HCT116 (cell line): ENCODE results near the gene RNF126. TPM values are rescaled to one million over a fixed set of nuclear protein-coding genes. Genes with fewer than 3 reads are reported as not detected.

Experiments
- ATAC-seq: fragments of 200-7000 bp; cut with Tn5 transposase; 2 replicates; pipeline ENCODE4 v1.9.1; 2020; ENCODE audit warnings: mild to moderate bottlenecking, moderate library complexity
- BruUV-seq: library from RNA; stranded (reverse); fragments of 400-500 nt; replicated peaks from 2 replicates; lab custom pipeline; 2021; lab: Mats Ljungman, UMichigan
- CTCF ChIA-PET: fragments of 300-600 bp; sonication (Branson Sonifier 250); formaldehyde crosslinking; loops from one replicate; lab custom pipeline; 2021; ENCODE audit warnings: antibody characterized with exemption; lab: Charles Lee
- POLR2A ChIA-PET: fragments of 300-600, 350-600 bp; sonication (Branson Sonifier 250); formaldehyde crosslinking; loops from one replicate; lab custom pipeline; 2021; ENCODE audit warnings: antibody characterized with exemption; lab: Charles Lee
- RAD21 ChIA-PET, 2 experiments: fragments of 300-600 bp; sonication (Branson Sonifier 250); formaldehyde crosslinking; loops; one replicate each; lab custom pipeline; 2023; ENCODE audit warnings: low total read pairs in 2 of 2; ENCODE audit not compliant: uncharacterized antibody in 2 of 2, unreplicated experiment in 2 of 2, low non-redundant PET in 1 of 2; lab: Charles Lee
- DNase-seq: peaks from one replicate; pipeline ENCODE4 v3.0.0-alpha.2; 2010; ENCODE audit warnings: low read depth, low spot score
- H2AFZ ChIP-seq: fragments of 200-600 bp; shearing (Covaris generic), sonication (generic); 2 replicates; pipeline ENCODE4 v1.6.1; 2017; ENCODE audit warnings: low read depth, mixed run types, mixed read lengths, antibody characterized with exemption, low read length; ENCODE audit not compliant: poor library complexity, severe bottlenecking
- H3K27ac ChIP-seq: 2 replicates; pipeline ENCODE4 v1.5.1; 2012; ENCODE audit warnings: low read depth, low read length
- H3K27me3 ChIP-seq: fragments of 200-600 bp; sonication (generic); 2 replicates; pipeline ENCODE4 v1.6.1; 2016; ENCODE audit warnings: mixed run types, low read length, mixed read lengths; ENCODE audit not compliant: insufficient read depth
- H3K36me3 ChIP-seq, 2 experiments: fragments of 200-500 bp in 1 of 2; fragments of 200-600 bp in 1 of 2; sonication (Bioruptor generic) in 1 of 2; sonication (generic) in 1 of 2; 2 replicates each; pipeline versions ENCODE4 v1.5.1 to v1.6.1; 2014 to 2016; ENCODE audit warnings: low read length in 2 of 2, inconsistent platforms in 1 of 2, mixed read lengths in 1 of 2, mixed run types in 1 of 2; ENCODE audit not compliant: insufficient read depth in 2 of 2, control insufficient read depth in 1 of 2
- H3K4me1 ChIP-seq, 2 experiments: fragments of 200-600 bp in 1 of 2; sonication (generic) in 1 of 2; 2 replicates each; pipeline versions ENCODE4 v1.5.1 to v1.6.1; 2012 to 2017; ENCODE audit warnings: low read length in 2 of 2, inconsistent platforms in 1 of 2, mild to moderate bottlenecking in 1 of 2, mixed read lengths in 1 of 2, mixed run types in 1 of 2, moderate library complexity in 1 of 2; ENCODE audit not compliant: insufficient read depth in 2 of 2, control insufficient read depth in 1 of 2
- H3K4me2 ChIP-seq: fragments of 200-600 bp; sonication (generic); 2 replicates; pipeline ENCODE4 v1.6.1; 2017; ENCODE audit warnings: mixed run types, low read length, mixed read lengths
- H3K4me3 ChIP-seq, 2 experiments: fragments of 200-600 bp in 1 of 2; sonication (generic) in 1 of 2; replicated peaks in 1 of 2; 2 replicates each; pipeline ENCODE4 v1.5.1; 2011 to 2016; ENCODE audit warnings: low read length in 2 of 2, control low read depth in 1 of 2, low read depth in 1 of 2, mild to moderate bottlenecking in 1 of 2, mixed read lengths in 1 of 2, mixed run types in 1 of 2
- H3K79me2 ChIP-seq: fragments of 200-600 bp; sonication (generic); 2 replicates; pipeline ENCODE4 v1.6.1; 2017; ENCODE audit warnings: mild to moderate bottlenecking, mixed run types, low read length, moderate library complexity, mixed read lengths; ENCODE audit not compliant: insufficient read depth
- H3K9ac ChIP-seq: fragments of 200-600 bp; sonication (generic); 2 replicates; pipeline ENCODE4 v1.6.1; 2016; ENCODE audit warnings: low read length, mixed read lengths
- H3K9me2 ChIP-seq: fragments of 200-600 bp; sonication (generic), shearing (Covaris generic); 2 replicates; pipeline ENCODE4 v1.6.1; 2017; ENCODE audit warnings: mixed run types, mild to moderate bottlenecking, moderate library complexity; ENCODE audit not compliant: insufficient read depth
- H3K9me3 ChIP-seq, 2 experiments: fragments of 200-500 bp in 1 of 2; fragments of 200-600 bp in 1 of 2; sonication (Bioruptor generic) in 1 of 2; sonication (generic) in 1 of 2; 2 replicates each; pipeline ENCODE4 v1.6.1; 2014 to 2017; ENCODE audit warnings: low read length in 2 of 2, mixed read lengths in 2 of 2, inconsistent platforms in 1 of 2, low read depth in 1 of 2, mild to moderate bottlenecking in 1 of 2, mixed run types in 1 of 2, moderate library complexity in 1 of 2; ENCODE audit not compliant: control insufficient read depth in 1 of 2, insufficient read depth in 1 of 2
- H4K20me1 ChIP-seq: fragments of 200-600 bp; sonication (generic), shearing (Covaris generic); 2 replicates; pipeline ENCODE4 v1.6.1; 2017; ENCODE audit warnings: mixed run types, mild to moderate bottlenecking, moderate library complexity; ENCODE audit not compliant: insufficient read depth
- CBX3 ChIP-seq: IDR thresholded peaks from 2 replicates; pipeline ENCODE4 v1.6.1; 2012; ENCODE audit warnings: low read depth
- ELF1 ChIP-seq: IDR thresholded peaks from 2 replicates; pipeline ENCODE4 v1.6.1; 2012; ENCODE audit warnings: low read depth, borderline replicate concordance
- JUND ChIP-seq: IDR thresholded peaks from 2 replicates; pipeline ENCODE4 v1.6.1; 2012
- SRF ChIP-seq: IDR thresholded peaks from 2 replicates; pipeline ENCODE4 v1.6.1; 2012; ENCODE audit warnings: low read depth
- TCF7L2 ChIP-seq: IDR thresholded peaks from 2 replicates; pipeline ENCODE4 v1.7.0; 2011; ENCODE audit warnings: borderline replicate concordance, inconsistent platforms; ENCODE audit not compliant: insufficient read depth, insufficient read length; ENCODE audit errors: extremely low read depth
- intact Hi-C: fragments of 100-400 bp; cut with micrococcal nuclease; formaldehyde crosslinking; loops from 2 replicates; pipeline ENCODE4 v1.10.0; 2022
- total RNA-seq: library from RNA; stranded (reverse); gene quantifications from one replicate; pipeline ENCODE4 v1.2.1, GENCODE V29; 2021; ENCODE audit not compliant: unreplicated experiment
- TF ChIP-seq, protein P1 (sequence below): IDR thresholded peaks from 2 replicates; pipeline ENCODE4 v1.6.1; 2011; ENCODE audit warnings: mild to moderate bottlenecking, low read length, moderate library complexity; ENCODE audit not compliant: insufficient replicate concordance; ENCODE audit errors: extremely low read depth
- TF ChIP-seq, protein P2 (sequence below): IDR thresholded peaks from 2 replicates; pipeline ENCODE4 v1.6.1; 2012
- TF ChIP-seq, protein P3 (sequence below), 3 experiments: fragments of 200-600 bp in 1 of 3; sonication (generic) in 1 of 3; IDR thresholded peaks in 2 of 3; conservative IDR thresholded peaks in 1 of 3; 2 replicates each; pipeline ENCODE4 v1.5.1; 2012 to 2017; ENCODE audit warnings: low read depth in 2 of 3, low read length in 2 of 3, antibody characterized with exemption in 1 of 3, borderline replicate concordance in 1 of 3, control low read depth in 1 of 3, mild to moderate bottlenecking in 1 of 3, mixed read lengths in 1 of 3, mixed run types in 1 of 3, moderate library complexity in 1 of 3; ENCODE audit not compliant: insufficient read depth in 1 of 3

Gene RNF126
- total RNA-seq, 1 experiment from 2014 or later: 93.8 TPM

DNA sequence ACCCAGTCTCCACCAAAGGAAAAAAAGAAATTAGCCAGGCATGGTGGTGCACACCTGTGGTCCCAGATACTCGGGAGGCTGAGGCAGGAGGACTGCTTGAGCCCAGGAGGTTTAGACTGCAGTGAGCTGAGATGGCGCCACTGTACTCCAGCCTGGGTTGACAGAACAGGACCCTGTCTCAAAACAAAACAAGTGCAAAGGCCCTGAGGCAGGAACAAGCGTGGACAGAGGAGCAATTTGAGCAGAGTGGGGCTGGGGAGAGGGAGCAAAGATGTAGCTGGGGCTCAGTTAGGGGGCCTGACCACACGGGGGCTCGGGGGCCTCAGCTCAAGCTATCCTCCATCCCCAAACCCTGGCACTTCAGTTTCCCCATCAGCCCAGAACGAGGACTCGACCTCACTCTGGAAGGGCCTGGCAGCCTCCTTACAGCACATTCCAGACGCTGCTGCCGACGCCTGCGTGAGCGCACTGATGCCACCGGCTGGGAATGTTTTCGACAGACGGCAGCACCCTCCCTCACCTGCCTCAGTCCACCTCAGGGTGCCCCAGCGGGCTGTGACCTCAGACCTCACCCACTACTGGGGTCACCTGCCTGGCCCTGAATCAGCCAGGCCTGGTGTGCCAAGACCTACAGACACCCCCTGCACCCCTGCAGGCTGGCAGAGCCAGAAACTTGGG is 27.9 kb downstream of the RNF126 start:
- Histone ChIP-seq H4K20me1 (no peaks in the 10 kb centered on the region), H3K27ac (no peak overlapping the region), H3K27me3 (no peaks in the 10 kb centered on the region), H2AFZ (no peak overlapping the region), H3K4me1 (peaks cover 10 to 29% of the 10 kb centered on the region in 2 experiments), H3K9me2 (no peaks in the 10 kb centered on the region), H3K4me2 (no peak overlapping the region), H3K4me3 (no peak overlapping the region), H3K9me3 (no peaks in the 10 kb centered on the region), H3K9ac (no peak overlapping the region), H3K79me2 (peaks cover 31% of the 10 kb centered on the region), H3K36me3 (peaks cover 4 to 16% of the 10 kb centered on the region in 2 experiments; a peak in 3 of 4 replicates)
- DNase-seq (no peak), ATAC-seq (no peak)
- no TSS peak for BruUV-seq
- intact Hi-C loops: no loop called here
- ChIA-PET RAD21 (no interaction called here), POLR2A (no interaction called here), CTCF (no interaction called here)
- TF ChIP-seq, protein P1, sequence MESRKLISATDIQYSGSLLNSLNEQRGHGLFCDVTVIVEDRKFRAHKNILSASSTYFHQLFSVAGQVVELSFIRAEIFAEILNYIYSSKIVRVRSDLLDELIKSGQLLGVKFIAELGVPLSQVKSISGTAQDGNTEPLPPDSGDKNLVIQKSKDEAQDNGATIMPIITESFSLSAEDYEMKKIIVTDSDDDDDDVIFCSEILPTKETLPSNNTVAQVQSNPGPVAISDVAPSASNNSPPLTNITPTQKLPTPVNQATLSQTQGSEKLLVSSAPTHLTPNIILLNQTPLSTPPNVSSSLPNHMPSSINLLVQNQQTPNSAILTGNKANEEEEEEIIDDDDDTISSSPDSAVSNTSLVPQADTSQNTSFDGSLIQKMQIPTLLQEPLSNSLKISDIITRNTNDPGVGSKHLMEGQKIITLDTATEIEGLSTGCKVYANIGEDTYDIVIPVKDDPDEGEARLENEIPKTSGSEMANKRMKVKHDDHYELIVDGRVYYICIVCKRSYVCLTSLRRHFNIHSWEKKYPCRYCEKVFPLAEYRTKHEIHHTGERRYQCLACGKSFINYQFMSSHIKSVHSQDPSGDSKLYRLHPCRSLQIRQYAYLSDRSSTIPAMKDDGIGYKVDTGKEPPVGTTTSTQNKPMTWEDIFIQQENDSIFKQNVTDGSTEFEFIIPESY: no peak
- TF ChIP-seq, protein P2, sequence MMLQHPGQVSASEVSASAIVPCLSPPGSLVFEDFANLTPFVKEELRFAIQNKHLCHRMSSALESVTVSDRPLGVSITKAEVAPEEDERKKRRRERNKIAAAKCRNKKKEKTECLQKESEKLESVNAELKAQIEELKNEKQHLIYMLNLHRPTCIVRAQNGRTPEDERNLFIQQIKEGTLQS: no peak
- TF ChIP-seq SRF (no peak), JUND (no peak), TCF7L2 (no peak), ELF1 (no peak), CBX3 (no peak)
- TF ChIP-seq, protein P3, sequence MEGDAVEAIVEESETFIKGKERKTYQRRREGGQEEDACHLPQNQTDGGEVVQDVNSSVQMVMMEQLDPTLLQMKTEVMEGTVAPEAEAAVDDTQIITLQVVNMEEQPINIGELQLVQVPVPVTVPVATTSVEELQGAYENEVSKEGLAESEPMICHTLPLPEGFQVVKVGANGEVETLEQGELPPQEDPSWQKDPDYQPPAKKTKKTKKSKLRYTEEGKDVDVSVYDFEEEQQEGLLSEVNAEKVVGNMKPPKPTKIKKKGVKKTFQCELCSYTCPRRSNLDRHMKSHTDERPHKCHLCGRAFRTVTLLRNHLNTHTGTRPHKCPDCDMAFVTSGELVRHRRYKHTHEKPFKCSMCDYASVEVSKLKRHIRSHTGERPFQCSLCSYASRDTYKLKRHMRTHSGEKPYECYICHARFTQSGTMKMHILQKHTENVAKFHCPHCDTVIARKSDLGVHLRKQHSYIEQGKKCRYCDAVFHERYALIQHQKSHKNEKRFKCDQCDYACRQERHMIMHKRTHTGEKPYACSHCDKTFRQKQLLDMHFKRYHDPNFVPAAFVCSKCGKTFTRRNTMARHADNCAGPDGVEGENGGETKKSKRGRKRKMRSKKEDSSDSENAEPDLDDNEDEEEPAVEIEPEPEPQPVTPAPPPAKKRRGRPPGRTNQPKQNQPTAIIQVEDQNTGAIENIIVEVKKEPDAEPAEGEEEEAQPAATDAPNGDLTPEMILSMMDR (IDR thresholded peaks at IDR 0.05 in 2 of 3, conservative IDR thresholded peaks at IDR 0.05 in 1 of 3; ENCODE audit: borderline replicate concordance in 1 of 3, insufficient read depth in 1 of 3, low read depth in 2 of 3, low read length in 2 of 3): no peak
